Thymus (tissue), 11 donors: Measurements from ENCODE around the gene REC114. TPM values are rescaled to one million over a fixed set of nuclear protein-coding genes. Genes with fewer than 3 reads are reported as not detected.
A peak's percentile ranks its signal among the peaks of the same experiment; 100 is the strongest.

Experiments
- DNase-seq, 9 donors: peaks; one replicate each; pipeline ENCODE4 v3.0.0-alpha.2; 2013; ENCODE audit warnings: low spot score in 9 of 9, low read depth in 6 of 9, missing footprints in 1 of 9
- H3K27ac ChIP-seq, 2 donors: one replicate each; pipeline ENCODE4 v1.5.1; 2013; ENCODE audit warnings: control low read depth in 1 of 2, low read depth in 1 of 2, low read length in 1 of 2, mild to moderate bottlenecking in 1 of 2, moderate library complexity in 1 of 2
- H3K27me3 ChIP-seq, 2 donors: one replicate each; pipeline ENCODE4 v1.5.1; 2013; ENCODE audit warnings: low read length in 1 of 2; ENCODE audit not compliant: control insufficient read depth in 2 of 2, insufficient read depth in 1 of 2
- H3K36me3 ChIP-seq, 2 donors: one replicate each; pipeline ENCODE4 v1.5.1; 2013; ENCODE audit warnings: low read length in 1 of 2, mild to moderate bottlenecking in 1 of 2, moderate library complexity in 1 of 2; ENCODE audit not compliant: control insufficient read depth in 2 of 2, insufficient read depth in 2 of 2
- H3K4me1 ChIP-seq, 2 donors: one replicate each; pipeline ENCODE4 v1.5.1; 2013; ENCODE audit warnings: low read length in 2 of 2; ENCODE audit not compliant: control insufficient read depth in 2 of 2, insufficient read depth in 2 of 2
- H3K4me3 ChIP-seq, 2 donors: one replicate each; pipeline ENCODE4 v1.5.1; 2013; ENCODE audit warnings: low read length in 2 of 2, control low read depth in 1 of 2, mild to moderate bottlenecking in 1 of 2
- H3K9me3 ChIP-seq, 2 donors: one replicate each; pipeline ENCODE4 v1.5.1; 2013; ENCODE audit warnings: low read length in 1 of 2, mild to moderate bottlenecking in 1 of 2; ENCODE audit not compliant: control insufficient read depth in 2 of 2, insufficient read depth in 1 of 2
- WGBS: extraction: QIAGEN DNeasy Blood & Tissue Kit; methylation state at CpG from one replicate; pipeline ENCODE4 v1.1.7; 2013; 5-methylcytosine and 5-hydroxymethylcytosine counted together
- polyA plus RNA-seq: library from polyadenylated mRNA; stranded (reverse); fragments of 200-250 nt; gene quantifications from one replicate; pipeline ENCODE4 v1.2.3, GENCODE V29; 2013
- total RNA-seq: library from RNA; stranded (reverse); fragments of 120-200 nt; gene quantifications from one replicate; pipeline ENCODE4 v1.2.4, GENCODE V29; 2013
- donor health status: healthy.

The REC114 gene
- total and polyA plus RNA-seq, 2 donors = 0.07 to 0.09 TPM

DNA sequence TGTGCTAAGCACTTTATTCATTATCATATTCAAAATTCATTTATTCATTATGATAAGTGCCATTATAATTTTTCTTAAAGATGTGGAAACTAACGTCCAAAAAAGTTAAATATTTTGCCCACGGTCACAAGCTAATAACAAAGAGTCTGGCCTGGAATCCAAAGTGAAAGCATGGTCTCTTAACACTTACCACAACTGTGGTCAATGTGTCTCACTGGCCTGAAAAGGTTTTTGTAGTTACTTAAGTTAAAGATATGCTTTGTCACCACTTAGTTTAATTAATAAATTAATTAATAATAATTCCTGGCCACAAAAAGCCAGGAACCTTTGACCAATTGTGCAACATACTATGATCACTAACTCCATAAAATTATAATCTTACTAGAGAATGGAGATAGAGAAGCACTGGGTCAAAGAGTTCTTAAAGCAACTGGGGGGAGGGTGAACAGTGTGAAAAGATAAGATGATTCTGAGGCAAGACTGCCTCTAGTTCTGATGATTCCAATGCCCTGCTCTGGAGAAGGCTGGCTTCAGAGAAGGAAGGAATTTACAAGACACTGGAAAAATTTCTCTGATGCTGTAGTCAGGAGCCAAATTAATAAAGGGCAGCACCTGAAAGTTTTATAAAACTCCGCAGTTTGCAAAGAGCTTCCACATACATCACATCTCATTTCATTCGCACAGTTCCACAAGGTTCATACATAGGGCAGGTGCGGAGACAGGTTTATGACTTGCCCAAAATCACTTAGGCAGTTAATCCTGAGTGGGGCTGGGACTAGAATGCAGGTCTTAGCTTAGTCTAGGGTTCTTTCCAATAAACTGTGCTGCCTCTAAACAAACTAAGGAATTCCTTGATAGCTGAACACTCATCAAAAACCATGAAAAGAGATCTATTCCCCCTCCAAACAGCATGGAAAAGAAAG lies 157.7 kb downstream of the REC114 start:
- no peak overlapping the region for H3K4me3 ChIP-seq
- H3K27me3 ChIP-seq = no peaks in the 10 kb centered on the region
- no peaks in the 10 kb centered on the region for H3K36me3 ChIP-seq
- no peak for DNase-seq
- H3K27ac ChIP-seq = no peak overlapping the region
- H3K4me1 ChIP-seq = peaks cover 0 to 4% of the 10 kb centered on the region in 2 donors
- WGBS = 97% methylated on average over 5 of the region's 5 CpGs
- H3K9me3 ChIP-seq = no peaks in the 10 kb centered on the region

GRCh38 chr15:73601451-73602445 lies 158.8 kb downstream of the REC114 start:
- H3K4me3 ChIP-seq = no peak overlapping the region
- no peaks in the 10 kb centered on the region for H3K9me3 ChIP-seq
- no peaks in the 10 kb centered on the region for H3K36me3 ChIP-seq
- peak overlapping the region in 1 of 2 donors; percentile 37 for H3K27ac ChIP-seq
- H3K4me1 ChIP-seq = peaks cover 0 to 4% of the 10 kb centered on the region in 2 donors
- DNase-seq = no peak
- WGBS = 79% methylated on average over 7 of the region's 7 CpGs
- no peaks in the 10 kb centered on the region for H3K27me3 ChIP-seq

DNA sequence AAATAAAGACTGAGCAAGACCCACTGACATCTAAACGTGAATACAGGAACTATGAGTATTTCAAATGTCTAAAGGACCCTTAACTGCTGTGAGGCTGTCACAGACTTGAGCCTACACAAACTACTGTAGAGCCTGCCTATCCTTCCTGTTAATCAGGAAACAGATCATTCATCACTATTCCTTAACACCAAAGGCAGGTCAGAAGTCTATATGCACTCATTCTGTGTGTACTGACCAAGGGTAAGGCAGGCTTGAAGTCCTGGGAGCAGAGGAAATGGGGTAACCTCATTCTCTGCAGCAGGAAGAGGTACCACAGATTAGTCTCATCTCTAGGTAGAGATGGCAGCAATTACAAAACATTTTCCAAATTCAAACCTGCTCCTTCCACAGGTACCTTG lies 159.5 kb downstream of the REC114 start:
- Histone ChIP-seq H3K27ac (no peak overlapping the region), H3K4me3 (no peak overlapping the region), H3K9me3 (no peaks in the 10 kb centered on the region), H3K36me3 (no peaks in the 10 kb centered on the region), H3K4me1 (peaks cover 0 to 4% of the 10 kb centered on the region in 2 donors), H3K27me3 (no peaks in the 10 kb centered on the region)
- no peak for DNase-seq
- WGBS = 5% methylated on average over 1 of the region's 1 CpG

GRCh38 chr15:73602992-73603391 lies 160.0 kb downstream of the REC114 start:
- peaks cover 0 to 4% of the 10 kb centered on the region in 2 donors for H3K4me1 ChIP-seq
- H3K36me3 ChIP-seq = no peaks in the 10 kb centered on the region
- no peaks in the 10 kb centered on the region for H3K27me3 ChIP-seq
- H3K27ac ChIP-seq = no peak overlapping the region
- no peak for DNase-seq
- 98% methylated on average over 2 of the region's 2 CpGs for WGBS
- H3K9me3 ChIP-seq = no peaks in the 10 kb centered on the region
- H3K4me3 ChIP-seq = no peak overlapping the region

DNA sequence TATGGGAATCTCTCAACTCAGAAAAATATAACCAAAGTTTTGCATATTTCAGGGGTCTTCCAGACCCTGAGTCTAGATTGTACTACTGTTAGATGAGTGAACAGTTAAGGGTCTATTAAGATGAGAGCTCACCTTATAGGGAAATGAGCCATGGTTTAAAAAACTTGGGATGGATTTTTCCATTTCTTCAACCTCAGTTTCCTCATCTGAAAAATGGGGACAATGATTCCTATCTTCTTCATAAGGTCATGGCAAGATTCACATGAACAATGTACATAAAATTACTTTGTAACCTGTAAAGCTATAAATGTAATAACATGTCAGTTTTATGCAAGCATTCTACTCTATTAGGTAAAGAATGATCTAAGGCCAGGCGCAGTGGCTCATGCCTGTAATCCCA lies 161.5 kb downstream of the REC114 start:
- no peaks in the 10 kb centered on the region for H3K36me3 ChIP-seq
- no peak for DNase-seq

GRCh38 chr15:73605759-73606436 lies 162.9 kb downstream of the REC114 start:
- Histone ChIP-seq H3K4me3 (no peak overlapping the region), H3K27ac (no peak overlapping the region)

More for the DNA sequence above, 161.5 kb downstream of the REC114 start:
- H3K9me3 ChIP-seq = no peaks in the 10 kb centered on the region
- no peak overlapping the region for H3K27ac ChIP-seq
- 99% methylated on average over 1 of the region's 1 CpG for WGBS
- no peak overlapping the region for H3K4me3 ChIP-seq
- peaks cover 0 to 4% of the 10 kb centered on the region in 2 donors for H3K4me1 ChIP-seq
- H3K27me3 ChIP-seq = no peaks in the 10 kb centered on the region

DNA sequence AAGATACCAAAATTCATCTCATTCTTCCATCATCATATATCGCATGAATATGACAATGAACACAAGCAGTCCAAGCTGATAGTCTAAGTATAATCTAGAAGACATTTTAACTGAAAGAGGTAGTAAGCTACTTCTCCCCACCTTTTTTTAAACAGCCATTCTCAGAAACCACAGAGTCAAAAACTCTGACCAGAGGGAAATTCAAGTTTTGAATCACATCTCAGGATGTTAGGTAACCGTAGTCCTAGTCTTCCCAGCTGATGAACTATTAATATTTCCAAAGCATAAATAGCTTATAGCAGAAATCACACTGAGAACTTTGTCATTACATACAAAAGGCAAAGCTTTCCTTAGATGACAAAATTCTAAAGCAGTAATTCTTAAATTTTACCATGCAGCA lies 164.4 kb downstream of the REC114 start:
- H3K4me1 ChIP-seq = peaks cover 0 to 2% of the 10 kb centered on the region in 2 donors
- no peak overlapping the region for H3K4me3 ChIP-seq
- no peak overlapping the region for H3K27ac ChIP-seq
- H3K27me3 ChIP-seq = no peaks in the 10 kb centered on the region
- no peaks in the 10 kb centered on the region for H3K9me3 ChIP-seq
- 70% methylated on average over 2 of the region's 2 CpGs for WGBS
- H3K36me3 ChIP-seq = no peaks in the 10 kb centered on the region
- no peak for DNase-seq

More at GRCh38 chr15:73605759-73606436, 162.9 kb downstream of the REC114 start:
- WGBS = 100% methylated on average over 5 of the region's 5 CpGs
- peaks cover 0 to 4% of the 10 kb centered on the region in 2 donors for H3K4me1 ChIP-seq
- H3K36me3 ChIP-seq = no peaks in the 10 kb centered on the region
- no peak for DNase-seq
- H3K27me3 ChIP-seq = no peaks in the 10 kb centered on the region
- H3K9me3 ChIP-seq = no peaks in the 10 kb centered on the region

GRCh38 chr15:73607843-73608242 lies 164.9 kb downstream of the REC114 start:
- Histone ChIP-seq H3K27me3 (no peaks in the 10 kb centered on the region), H3K4me3 (no peak overlapping the region), H3K4me1 (no peaks in the 10 kb centered on the region), H3K27ac (no peak overlapping the region), H3K36me3 (no peaks in the 10 kb centered on the region), H3K9me3 (no peaks in the 10 kb centered on the region)
- WGBS = 93% methylated on average over 1 of the region's 1 CpG
- DNase-seq = no peak
